Myocyte (in vitro differentiated cells): ENCODE measurements around the gene KIAA1671. TPM values are rescaled to one million over a fixed set of nuclear protein-coding genes. Genes with fewer than 3 reads are reported as not detected.

ENCODE experiments used
- DNase-seq: peaks from one replicate; pipeline ENCODE4 v3.0.0-alpha.2; 2012; ENCODE audit warnings: low read depth
- total RNA-seq: library from RNA; depleted of rRNA; stranded (reverse); fragments of >200 nt; gene quantifications from 2 replicates; pipeline ENCODE4 v1.2.3, GENCODE V29; 2014

Gene KIAA1671
- total RNA-seq, 1 donor from 2014 or later: 10.4 TPM

DNA sequence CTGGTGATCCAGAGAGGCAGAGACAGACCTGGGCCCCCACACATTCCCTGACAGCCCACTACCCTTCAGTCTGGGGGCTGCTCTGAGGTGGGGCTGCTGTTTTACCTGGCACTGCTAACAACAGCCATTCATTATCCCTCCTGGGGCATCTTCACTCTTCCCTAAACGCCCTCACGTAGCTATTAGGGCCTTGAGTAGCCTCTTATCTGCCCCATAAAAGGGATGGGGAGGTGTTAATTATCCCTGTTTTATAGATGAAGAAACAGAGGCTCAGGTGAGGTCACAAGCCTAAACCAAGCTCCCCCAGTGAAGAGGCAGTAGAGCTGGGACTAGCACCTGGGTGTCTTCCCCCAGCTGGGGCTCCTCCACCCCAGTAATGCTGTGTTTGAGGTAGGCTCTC, 79.5 kb downstream of the KIAA1671 start:
- DNase-seq: no peak

GRCh38 chr22:25035715-25036114, 83.2 kb downstream of the KIAA1671 start:
- no peak for DNase-seq

DNA sequence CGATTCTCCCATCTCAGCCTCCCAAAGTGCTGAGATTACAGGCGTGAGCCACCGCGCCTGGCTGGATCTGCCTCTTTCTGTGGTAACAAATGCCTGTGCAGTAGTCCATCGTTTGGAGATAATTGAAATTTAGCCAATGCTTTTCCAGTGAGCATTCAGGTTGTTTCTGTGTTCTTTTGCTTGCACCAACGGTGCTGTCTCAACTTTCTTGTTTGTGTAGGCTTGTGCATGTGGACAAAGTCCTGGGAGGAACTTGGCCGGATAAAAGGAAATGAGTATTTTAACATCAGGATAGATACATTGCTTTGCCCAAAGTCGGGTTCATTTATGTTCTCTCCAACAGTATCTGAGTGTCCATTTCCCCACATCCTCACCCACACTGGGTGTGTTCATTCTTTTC, 85.7 kb downstream of the KIAA1671 start:
- no peak for DNase-seq

GRCh38 chr22:25038771-25039170, 86.3 kb downstream of the KIAA1671 start:
- no peak for DNase-seq

- DNase-seq: no peak
Observed at GRCh38 chr22:25039255-25039654, 86.7 kb downstream of the KIAA1671 start.

DNA sequence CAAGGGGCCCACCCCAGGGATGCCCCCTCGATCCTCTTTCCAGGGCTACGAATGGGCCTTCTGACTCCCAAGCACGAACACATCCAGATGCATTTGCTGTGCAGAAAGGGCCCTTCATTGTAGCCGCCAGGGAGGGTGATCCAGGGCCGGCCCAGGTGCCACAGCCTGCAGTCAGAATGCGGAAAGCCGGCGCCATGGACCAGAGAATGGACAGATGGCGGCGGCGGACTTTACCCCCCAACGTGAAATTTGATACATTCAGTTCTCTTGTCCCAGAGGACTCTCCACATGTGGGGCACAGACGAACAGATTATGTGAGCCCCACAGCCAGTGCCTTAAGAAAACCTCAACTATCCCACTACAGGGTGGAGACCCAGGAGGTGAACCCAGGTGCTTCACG, 87.2 kb downstream of the KIAA1671 start:
- no peak for DNase-seq

DNA sequence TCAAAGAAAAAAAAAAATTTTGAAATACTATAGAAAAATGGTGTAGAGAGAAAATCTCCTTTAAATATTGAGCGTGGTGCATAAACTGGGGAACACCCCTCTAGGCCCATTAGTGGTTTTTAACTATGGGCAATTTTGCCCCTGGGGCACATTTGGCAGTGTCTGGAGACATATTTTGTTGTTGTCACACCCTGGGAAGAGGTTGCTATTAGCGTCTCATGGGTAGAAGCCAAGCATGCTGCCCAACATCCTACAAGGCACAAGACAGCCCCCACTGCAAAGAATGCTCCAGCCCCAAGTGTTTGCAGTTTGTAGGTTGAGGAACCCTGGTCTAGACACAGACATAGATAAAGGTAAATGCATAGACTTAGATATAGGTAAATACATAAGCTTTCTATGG, 92.6 kb downstream of the KIAA1671 start:
- no peak for DNase-seq

GRCh38 chr22:25048071-25048470, 95.6 kb downstream of the KIAA1671 start:
- no peak for DNase-seq

GRCh38 chr22:25048659-25049647, 96.4 kb downstream of the KIAA1671 start:
- peak; percentile 75 for DNase-seq

DNA sequence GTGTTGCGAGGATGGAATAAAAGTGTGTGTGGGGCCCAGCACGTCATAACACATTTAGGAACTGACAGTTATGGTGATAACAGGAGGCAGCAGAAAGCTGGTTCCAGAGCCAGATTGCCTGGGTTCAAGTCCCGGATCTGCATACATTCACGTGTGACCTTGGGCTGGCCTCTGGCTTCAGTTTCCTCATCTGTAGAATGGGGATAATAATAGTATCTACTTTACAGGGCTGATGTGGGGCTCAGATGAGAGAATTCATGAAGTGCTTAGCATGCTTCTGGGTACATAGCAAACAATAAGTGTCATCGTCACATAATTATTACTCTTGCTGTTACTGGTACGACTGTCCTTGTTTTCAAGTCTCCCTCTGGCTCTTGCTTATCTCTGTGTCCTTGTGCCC, 97.3 kb downstream of the KIAA1671 start:
- DNase-seq: no peak

- no peak for DNase-seq
Observed at GRCh38 chr22:25050566-25050965, 98.0 kb downstream of the KIAA1671 start.

- no peak for DNase-seq
Observed at GRCh38 chr22:25051073-25051472, 98.6 kb downstream of the KIAA1671 start.

DNA sequence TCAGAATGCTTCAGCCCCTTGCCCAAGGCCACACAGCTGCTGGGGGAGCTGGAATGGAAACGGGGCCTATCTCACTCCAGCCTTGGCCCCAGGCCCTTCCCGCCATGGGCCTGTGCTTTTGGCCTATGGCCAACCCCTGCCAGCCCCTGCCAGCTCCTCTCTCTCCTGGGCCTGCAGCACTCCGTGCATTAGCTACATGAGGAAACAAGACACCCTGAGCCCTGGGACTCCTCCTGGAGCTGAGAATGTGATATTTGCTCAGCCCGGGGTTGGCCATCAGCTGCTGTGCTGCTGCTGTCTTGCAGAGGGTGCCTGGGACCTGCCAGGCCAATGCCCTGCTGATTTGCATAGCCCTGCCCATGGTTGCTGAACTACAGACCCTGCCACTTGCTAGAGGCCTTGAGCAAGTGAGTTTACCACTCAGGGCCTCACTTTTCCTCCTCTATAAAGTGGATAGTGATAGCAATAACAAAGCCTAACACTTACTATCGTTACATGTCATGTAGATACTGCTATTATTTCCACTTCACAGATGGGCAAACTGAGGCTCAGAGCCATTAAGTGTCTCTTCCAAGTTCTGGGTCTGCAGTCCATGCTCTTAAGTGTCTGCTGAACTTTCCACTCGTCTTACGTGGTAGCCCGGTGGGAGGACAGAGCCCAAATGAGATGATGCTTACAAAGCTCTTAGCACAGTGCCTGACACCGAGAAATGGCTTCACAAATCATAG, 99.6 kb downstream of the KIAA1671 start:
- DNase-seq: peak; percentile 48

DNA sequence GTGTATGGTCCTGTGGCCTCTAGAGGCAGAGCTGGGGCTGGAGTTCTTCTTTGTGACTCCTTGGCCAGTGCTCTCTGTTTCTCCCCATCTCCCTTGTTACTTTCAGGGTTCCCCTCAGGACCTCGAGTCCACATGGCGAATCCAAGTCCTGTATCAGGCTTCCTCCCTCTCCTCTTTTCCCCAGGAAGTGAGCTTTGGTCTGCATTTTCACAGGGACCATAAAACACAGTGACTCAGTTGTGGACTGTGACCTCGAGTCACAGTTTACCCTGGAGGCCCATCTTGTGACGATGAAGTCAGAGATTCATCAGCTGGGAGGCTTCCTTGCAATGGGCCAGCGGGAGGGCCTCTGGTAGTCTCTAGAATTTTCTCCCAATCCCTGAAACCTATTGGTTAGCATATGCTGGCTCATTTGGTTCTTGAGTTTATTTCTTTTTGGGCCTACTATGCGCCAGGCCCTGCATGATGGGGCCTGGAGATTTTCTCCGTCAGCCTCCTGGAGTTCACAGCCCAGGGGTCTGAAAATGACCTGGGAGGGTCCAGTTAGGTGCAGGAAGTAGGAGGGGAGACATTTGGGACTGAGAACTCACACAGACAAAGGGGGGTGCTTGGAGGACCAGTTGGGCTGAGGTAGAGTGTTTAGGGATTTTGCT, 100.8 kb downstream of the KIAA1671 start:
- DNase-seq: no peak

DNA sequence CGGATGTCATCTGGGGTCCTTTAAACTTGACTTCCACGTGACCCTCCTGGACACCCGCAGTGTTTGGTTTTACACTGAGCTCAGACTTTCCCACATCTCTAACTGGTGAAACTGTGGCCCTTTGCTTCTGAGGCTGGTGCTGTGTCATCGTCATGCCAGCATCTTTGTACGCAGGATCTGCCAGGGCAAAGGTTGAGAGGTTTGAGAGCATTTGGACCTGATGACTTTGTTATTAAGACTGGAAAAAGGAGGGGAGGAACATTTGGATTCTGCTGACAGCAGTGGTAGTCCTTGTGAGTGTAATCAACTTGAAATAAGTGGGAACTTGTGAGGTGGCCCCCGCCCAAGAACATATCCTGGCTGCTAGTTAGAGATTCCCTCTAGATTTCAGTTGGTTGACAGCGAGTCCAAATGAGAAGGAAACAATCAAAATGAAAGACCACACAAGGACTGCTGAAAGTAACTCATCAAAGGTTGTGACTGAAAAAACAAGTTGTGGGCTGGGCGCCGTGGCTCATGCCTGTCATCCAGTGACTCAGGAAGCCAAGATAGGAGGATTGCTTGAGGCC, 102.5 kb downstream of the KIAA1671 start:
- DNase-seq: no peak

DNA sequence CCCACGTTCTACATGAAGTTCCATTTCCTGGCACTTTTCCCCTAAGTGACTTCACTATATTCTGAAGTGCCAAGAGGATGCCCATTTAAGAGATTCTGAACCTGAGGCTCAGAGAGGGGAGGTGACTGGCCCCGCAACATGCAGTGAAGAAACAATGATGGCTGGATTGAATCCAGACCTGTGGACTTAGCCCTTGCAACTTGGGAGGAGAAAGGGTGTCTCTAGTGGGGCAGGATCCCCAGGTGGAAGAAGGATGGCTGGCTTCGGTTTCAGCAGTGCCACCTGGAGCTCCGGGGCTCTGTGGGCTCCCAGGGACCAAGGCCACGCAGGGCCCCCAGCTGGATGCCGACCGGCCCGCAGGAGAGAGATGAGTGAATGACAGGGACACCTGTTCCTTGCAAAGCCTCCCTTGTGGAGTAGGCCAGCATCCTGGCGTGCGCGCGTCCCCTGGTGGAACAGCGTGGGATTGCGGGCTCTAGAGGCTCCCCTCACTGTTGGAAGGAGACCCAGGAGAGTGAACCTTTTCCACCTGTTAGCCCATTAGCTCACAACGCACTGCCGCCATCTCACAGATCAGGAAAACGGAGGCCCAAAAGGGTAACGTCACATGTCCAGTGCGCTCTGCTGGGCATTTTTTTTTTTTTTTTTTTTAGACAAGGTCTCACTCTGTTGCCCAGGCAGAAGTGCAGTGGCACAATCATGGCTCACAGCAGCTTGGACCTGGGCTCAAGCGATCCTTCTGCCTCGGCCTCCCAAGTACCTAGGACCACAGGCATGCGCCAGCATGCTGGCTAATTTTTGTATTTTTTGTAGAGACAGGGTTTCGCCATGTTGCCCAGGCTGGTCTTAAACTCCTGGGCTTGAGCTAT, 104.7 kb downstream of the KIAA1671 start:
- DNase-seq: peak; percentile 91

DNA sequence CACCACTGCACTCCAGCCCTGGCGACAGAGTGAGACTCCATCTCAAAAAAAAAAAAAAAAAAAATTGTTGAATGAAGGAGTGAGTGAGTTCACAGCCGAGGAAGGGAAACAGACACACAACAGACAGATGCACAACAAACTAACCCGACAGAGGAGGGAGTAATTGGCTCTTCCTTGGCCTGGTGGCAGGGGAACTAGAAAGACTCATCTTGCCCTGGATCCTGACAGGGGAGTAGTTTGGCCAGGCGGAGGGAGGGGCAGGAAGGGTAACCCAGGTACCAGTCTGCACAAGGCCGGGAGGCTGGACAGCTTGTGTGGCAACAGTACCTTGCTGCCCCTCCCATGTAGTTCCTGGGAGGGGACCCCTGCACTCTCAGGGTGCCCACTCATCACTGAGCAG, 106.9 kb downstream of the KIAA1671 start:
- DNase-seq: no peak

DNA sequence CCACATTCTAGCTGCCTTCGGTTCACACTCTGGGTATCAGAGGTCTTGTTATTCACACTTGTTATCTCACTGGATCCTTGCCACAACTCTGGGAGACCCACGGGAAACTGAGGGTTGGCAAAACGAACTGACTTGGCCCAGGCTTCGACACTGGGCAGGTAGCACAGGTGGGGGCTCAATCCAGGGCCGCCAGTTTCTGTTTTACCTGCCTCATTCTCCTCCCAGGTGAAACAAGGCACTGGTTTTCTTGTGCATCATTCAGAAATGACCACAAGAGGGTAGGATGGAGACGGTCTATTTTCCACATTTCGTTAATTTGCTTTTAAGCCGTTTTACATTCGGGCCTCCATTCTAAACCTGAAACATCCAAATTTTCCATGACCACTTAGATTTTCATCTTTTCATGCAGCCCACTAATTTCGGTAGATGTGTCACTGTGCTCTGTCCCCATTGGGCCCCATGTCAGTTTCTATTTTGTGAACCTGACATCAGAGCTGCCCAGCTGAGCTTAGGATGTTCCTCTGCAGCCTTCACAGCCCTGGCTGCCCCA, 108.1 kb downstream of the KIAA1671 start:
- peak; percentile 76 for DNase-seq

- DNase-seq: no peak
Observed at GRCh38 chr22:25061134-25061533, 108.6 kb downstream of the KIAA1671 start.
